Inferior parietal cortex (tissue), 1 donor: ENCODE data around the gene HAP1.

Source experiments
- DNase-seq: peaks from one replicate; pipeline ENCODE4 v3.0.0-alpha.2; 2016; ENCODE audit errors: extremely low spot score

The HAP1 gene

GRCh38 chr17:41762841-41763240 lies 28.4 kb upstream of the HAP1 start:
- DNase-seq = no peak

DNA sequence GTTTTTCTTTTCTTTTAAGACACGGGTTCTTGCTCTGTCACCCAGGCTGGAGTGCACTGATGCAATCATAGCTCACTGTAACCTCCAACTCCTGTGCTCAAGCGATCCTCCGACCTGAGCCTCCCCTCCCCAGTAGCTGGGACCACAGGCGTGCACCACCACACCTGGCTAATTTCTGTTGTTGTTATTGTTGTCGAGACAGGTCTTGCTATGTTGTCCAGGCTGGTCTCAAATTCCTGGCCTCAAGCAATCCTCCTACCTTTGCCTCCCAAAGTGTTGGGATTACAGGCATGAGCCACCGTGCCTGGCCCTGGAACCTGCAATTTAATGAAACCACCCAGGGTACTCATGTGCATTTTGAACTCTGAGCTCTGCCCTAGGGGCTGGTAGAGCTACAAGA lies 27.9 kb upstream of the HAP1 start:
- DNase-seq = no peak

DNA sequence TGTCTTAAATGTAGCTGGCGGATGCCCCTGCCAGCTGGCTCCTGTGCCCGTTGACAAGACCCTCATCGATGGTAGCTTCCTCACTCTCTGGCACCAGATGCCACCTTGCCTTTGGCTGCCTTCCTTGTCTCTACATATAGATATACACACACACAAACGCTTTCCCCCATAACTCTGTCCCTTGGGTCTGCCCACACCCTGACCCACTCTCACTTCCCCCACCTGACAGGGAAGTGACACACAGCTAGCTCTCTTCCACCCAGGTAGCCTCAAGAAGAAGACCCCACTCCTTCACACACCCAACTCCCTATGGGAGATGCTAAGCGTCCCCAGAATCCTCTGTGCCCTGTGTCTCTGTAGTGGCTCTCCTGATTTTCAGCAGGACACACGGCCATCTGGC lies 26.4 kb upstream of the HAP1 start:
- no peak for DNase-seq

- DNase-seq = no peak
Observed at GRCh38 chr17:41758601-41759000, 24.2 kb upstream of the HAP1 start.

DNA sequence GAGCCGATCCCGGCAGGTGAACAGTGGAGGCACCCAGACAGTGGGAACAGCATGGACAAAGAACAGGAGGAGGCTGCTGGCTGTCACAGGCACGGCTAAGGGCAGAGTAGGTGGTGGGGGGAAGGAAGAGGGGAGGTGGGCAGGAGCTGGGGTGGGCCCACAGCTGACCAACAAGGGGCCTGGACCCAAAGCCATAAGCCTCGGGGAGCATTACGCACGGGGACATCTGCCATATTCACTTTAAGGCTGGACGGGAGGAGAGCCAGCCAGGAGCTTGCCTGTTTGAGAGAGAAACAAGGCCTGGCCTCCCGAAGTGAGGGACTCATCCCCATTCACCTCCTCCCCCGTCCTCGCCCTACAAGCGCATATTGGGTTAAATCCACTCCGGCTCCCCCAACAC lies 19.6 kb upstream of the HAP1 start:
- DNase-seq = no peak

GRCh38 chr17:41751288-41751687 lies 16.8 kb upstream of the HAP1 start:
- DNase-seq = no peak

- no peak for DNase-seq
Observed at GRCh38 chr17:41750862-41751261, 16.4 kb upstream of the HAP1 start.

DNA sequence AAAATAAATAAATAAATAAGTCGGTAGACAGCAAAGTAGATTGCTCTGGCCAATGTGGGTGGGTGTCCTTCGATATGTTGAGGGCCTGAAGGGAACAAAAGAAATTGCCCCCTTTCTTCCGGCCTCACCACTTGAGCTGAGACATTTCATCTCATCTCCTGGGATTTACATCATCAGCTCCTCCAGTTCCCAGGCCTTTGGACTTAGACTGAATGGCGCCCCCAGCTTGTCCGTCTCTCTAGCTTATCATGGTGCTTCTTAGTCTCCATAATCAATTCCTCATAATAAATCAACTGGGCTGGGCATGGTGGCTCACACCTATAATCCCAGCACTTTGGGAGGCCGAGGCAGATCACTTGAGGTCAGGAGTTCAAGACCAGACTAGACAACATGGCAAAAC lies 13.8 kb upstream of the HAP1 start:
- no peak for DNase-seq

- DNase-seq = no peak
Observed at GRCh38 chr17:41741709-41742108, 7.3 kb upstream of the HAP1 start.

- no peak for DNase-seq
Observed at GRCh38 chr17:41740506-41740905, 6.1 kb upstream of the HAP1 start.

- no peak for DNase-seq
Observed at GRCh38 chr17:41739661-41740352, 5.4 kb upstream of the HAP1 start.

GRCh38 chr17:41738801-41739112 lies 4.3 kb upstream of the HAP1 start:
- DNase-seq = no peak

- DNase-seq = peak; percentile 84
Observed at GRCh38 chr17:41738077-41738800, 3.8 kb upstream of the HAP1 start.

DNA sequence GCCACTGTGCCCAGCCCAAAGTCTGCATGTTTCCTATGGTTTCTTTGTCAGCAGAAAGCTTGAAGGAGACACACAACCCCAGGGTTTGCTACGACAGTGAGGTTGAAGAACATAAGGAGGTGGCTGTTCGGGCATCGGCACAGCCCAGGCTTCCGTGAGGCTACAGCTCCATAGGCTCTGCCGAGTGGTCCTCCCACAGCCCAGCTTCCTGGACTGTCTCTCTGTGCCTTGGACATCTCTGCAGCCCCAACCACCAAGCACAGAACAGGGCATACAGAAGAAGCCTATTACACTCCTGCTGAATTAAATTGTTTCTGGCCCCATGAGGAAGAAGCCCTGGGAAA lies 3.2 kb upstream of the HAP1 start:
- no peak for DNase-seq

- DNase-seq = no peak
Observed at GRCh38 chr17:41736983-41737679, 2.7 kb upstream of the HAP1 start.

DNA sequence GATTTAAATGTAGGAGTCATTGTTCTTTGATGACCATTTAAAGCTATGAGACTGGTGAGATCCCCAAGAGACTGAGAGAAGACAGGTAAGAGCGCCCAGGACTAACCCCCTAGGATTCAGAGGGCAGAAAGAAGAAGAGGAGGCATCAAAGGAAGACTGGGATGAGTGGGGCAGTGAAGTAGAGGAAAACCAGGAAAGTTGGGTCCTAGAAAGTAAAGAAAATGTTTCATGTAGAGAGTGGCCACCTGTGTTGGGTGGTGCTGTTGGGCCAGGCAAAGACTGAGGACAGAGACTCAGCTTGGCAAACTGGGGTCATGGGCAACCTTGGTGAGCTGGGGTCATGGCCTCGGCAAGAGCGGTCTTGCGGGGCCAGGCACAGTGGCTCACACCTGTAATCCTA lies 1.3 kb upstream of the HAP1 start:
- DNase-seq = no peak

DNA sequence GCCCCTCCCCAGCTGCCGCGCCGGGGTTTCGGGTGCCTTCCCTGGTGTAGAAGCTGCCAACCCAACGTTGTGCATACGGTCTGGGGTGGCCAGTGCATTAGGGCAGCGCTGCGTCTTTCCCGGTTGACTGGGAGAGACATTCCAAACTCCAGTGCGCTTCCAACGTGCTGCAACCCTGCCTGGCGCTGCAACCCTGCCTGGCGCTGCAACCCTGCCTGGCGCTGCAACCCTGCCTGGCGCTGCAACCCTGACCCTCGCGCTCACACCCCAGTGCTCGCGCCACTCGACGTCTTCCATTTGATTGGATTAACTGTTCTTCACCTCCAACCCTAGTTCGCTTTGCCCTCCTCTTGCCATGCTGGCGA lies 488 bp upstream of the HAP1 start:
- DNase-seq = no peak

GRCh38 chr17:41733348-41734138 lies 900 bp downstream of the HAP1 start:
- DNase-seq = no peak

GRCh38 chr17:41731836-41732235 lies 2.6 kb downstream of the HAP1 start:
- no peak for DNase-seq

- DNase-seq = no peak
Observed at GRCh38 chr17:41730479-41730878, 4.0 kb downstream of the HAP1 start.

- no peak for DNase-seq
Observed at GRCh38 chr17:41728056-41728455, 6.4 kb downstream of the HAP1 start.

DNA sequence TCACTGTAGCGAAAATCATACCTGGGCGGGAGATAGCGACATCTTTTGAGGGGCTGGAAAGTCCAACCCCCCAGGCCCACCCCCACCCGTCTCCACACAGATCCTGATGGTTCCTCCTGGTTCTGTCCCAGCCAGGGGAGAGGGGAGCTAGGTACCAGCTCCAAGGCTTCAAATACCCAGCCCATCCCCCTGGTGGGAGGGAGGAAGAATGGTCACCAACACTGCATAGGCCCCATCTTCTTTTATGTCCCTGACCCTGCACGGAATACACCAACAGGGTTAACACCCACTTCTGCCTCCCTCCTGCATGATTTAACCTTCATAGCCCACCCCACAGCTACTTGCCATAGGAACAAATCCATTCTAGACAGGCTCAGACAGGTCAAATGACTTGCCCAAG lies 9.3 kb downstream of the HAP1 start:
- DNase-seq = no peak
